ENCODE measurements around the gene TEX11.

DNA sequence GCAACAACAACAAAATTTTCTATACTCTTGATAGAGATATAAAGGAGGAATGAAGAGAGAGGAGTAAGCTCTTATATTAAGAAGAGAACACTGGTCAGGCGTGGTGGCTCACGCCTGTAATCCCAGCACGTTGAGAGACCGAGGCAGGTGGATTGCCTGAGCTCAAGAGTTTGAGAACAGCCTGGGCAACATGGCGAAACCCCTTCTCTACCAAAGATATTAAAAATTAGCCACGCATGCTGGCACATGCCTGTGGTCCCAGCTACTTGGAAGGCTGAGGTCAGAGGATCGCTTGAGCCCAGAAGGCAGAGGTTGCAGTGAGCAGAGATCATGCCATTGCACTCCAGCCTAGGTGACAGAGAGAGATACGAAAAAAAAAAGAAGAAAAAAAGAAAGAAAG lies 102.4 kb downstream of the TEX11 start:
- no peak for TF ChIP-seq POLR2A (IDR thresholded peaks at IDR 0.05; ENCODE audit: low read depth)
- TF ChIP-seq CTCF (IDR thresholded peaks at IDR 0.05): no peak

All from esophagus muscularis mucosa (tissue), 3 donors.